C1 segment of cervical spinal cord (tissue), 14 donors: ENCODE measurements around the gene SPRY2.
"Not testable (repeated sequence)": the region's sequence is repeated elsewhere in the genome, so short reads cannot be mapped to it uniquely, and the experiment has no call there.

Experiments used
- DNase-seq, 14 donors: peaks; one replicate each; lab custom pipeline; 2025; lab: John Stamatoyannopoulos, UW

The SPRY2 gene

GRCh38 chr13:80348750-80349149 is 7.8 kb upstream of the SPRY2 start:
- no peak for DNase-seq

GRCh38 chr13:80348314-80348713 is 7.4 kb upstream of the SPRY2 start:
- DNase-seq = no peak

- peak in 1 of 14 donors; percentile 50 for DNase-seq
Measured at GRCh38 chr13:80345771-80346510, 5.0 kb upstream of the SPRY2 start.

GRCh38 chr13:80344032-80344431 is 3.1 kb upstream of the SPRY2 start:
- DNase-seq = not testable (repeated sequence)

GRCh38 chr13:80342471-80343371 is 1.8 kb upstream of the SPRY2 start:
- DNase-seq = peak; percentile 29 to 94 (median 82)

GRCh38 chr13:80341756-80342370 is 937 bp upstream of the SPRY2 start:
- peak in 8 of 14 donors; percentile 54 to 84 (median 70) for DNase-seq

- DNase-seq = peak in 5 of 14 donors; percentile 43 to 73 (median 69)
Measured at GRCh38 chr13:80340651-80341100, 250 bp downstream of the SPRY2 start.

GRCh38 chr13:80339912-80340650 is 845 bp downstream of the SPRY2 start:
- DNase-seq = peak in 13 of 14 donors; percentile 28 to 84 (median 62)

GRCh38 chr13:80339563-80339911 is 1.4 kb downstream of the SPRY2 start:
- DNase-seq = peak in 2 of 14 donors; percentile 51 to 67

GRCh38 chr13:80338781-80339562 is 2.0 kb downstream of the SPRY2 start:
- DNase-seq = peak in 13 of 14 donors; percentile 39 to 87 (median 78)

GRCh38 chr13:80337288-80338081 is 3.4 kb downstream of the SPRY2 start:
- DNase-seq = peak in 9 of 14 donors; percentile 14 to 67 (median 30)

- DNase-seq = peak in 6 of 14 donors; percentile 28 to 67 (median 50)
Measured at GRCh38 chr13:80336776-80337287, 4.1 kb downstream of the SPRY2 start.

GRCh38 chr13:80336370-80336769 is 4.6 kb downstream of the SPRY2 start:
- no peak for DNase-seq

- DNase-seq = no peak
Measured at GRCh38 chr13:80334597-80335260, 6.2 kb downstream of the SPRY2 start.

GRCh38 chr13:80331984-80332383 is 8.9 kb downstream of the SPRY2 start:
- DNase-seq = no peak

- no peak for DNase-seq
Measured at GRCh38 chr13:80329250-80329649, 11.7 kb downstream of the SPRY2 start.

GRCh38 chr13:80319004-80319403 is 21.9 kb downstream of the SPRY2 start:
- DNase-seq = no peak

GRCh38 chr13:80314711-80315653 is 25.9 kb downstream of the SPRY2 start:
- DNase-seq = no peak
